22Rv1 (cell line): ENCODE measurements around the gene MMAB.

Experiments used
- CTCF ChIP-seq: fragments of 450-650 bp; IDR thresholded peaks from 2 replicates; pipeline ENCODE4 v1.5.1; 2017; ENCODE audit warnings: mild to moderate bottlenecking
- ZFX ChIP-seq: fragments of 450-650 bp; IDR thresholded peaks from 2 replicates; pipeline ENCODE4 v1.6.1; 2017; ENCODE audit warnings: antibody characterized with exemption, borderline replicate concordance

- TF ChIP-seq CTCF, result no peak
- no peak for TF ChIP-seq ZFX
Measured at GRCh38 chr12:109589691-109590245, 16.5 kb upstream of the MMAB start.
